CD14-positive monocyte (primary cell): Measurements from ENCODE around the gene DRGX. TPM values are rescaled to one million over a fixed set of nuclear protein-coding genes. Genes with fewer than 3 reads are reported as not detected.

ENCODE experiments used
- DNase-seq, 3 donors: peaks; one replicate each; pipeline ENCODE4 v3.0.0-alpha.2; 2011 to 2022
- H2AFZ ChIP-seq: 2 replicates; pipeline ENCODE4 v1.6.0; 2012; ENCODE audit warnings: mild to moderate bottlenecking, low read depth, low read length, inconsistent platforms; ENCODE audit not compliant: insufficient read depth, poor library complexity, severe bottlenecking
- H3K27ac ChIP-seq, 2 donors: 1 replicate in 1 of 2; 2 replicates in 1 of 2; pipeline ENCODE4 v1.5.1; 2012 to 2013; ENCODE audit warnings: low read length in 2 of 2, control low read depth in 1 of 2, inconsistent platforms in 1 of 2, low read depth in 1 of 2, mild to moderate bottlenecking in 1 of 2
- H3K27me3 ChIP-seq, 2 donors: one replicate each; pipeline versions ENCODE4 v1.6.0 to v1.6.1; 2011 to 2013; ENCODE audit warnings: low read length in 2 of 2; ENCODE audit not compliant: control insufficient read depth in 2 of 2, insufficient read depth in 2 of 2
- H3K36me3 ChIP-seq, 2 donors: replicated peaks in 1 of 2; 1 replicate in 1 of 2; 2 replicates in 1 of 2; pipeline versions ENCODE4 v1.5.1 to v1.6.1; 2012 to 2013; ENCODE audit warnings: low read length in 2 of 2, control low read depth in 1 of 2, inconsistent platforms in 1 of 2, mild to moderate bottlenecking in 1 of 2; ENCODE audit not compliant: insufficient read depth in 2 of 2, control insufficient read depth in 1 of 2
- H3K4me1 ChIP-seq, 2 donors: 1 replicate in 1 of 2; 2 replicates in 1 of 2; pipeline versions ENCODE4 v1.5.1 to v1.6.1; 2012 to 2013; ENCODE audit warnings: low read length in 2 of 2, control low read depth in 1 of 2, inconsistent platforms in 1 of 2, mild to moderate bottlenecking in 1 of 2, moderate library complexity in 1 of 2; ENCODE audit not compliant: insufficient read depth in 2 of 2, control insufficient read depth in 1 of 2
- H3K4me2 ChIP-seq: replicated peaks from 2 replicates; pipeline ENCODE3; 2012; ENCODE audit warnings: low read length, moderate library complexity, mild to moderate bottlenecking; ENCODE audit not compliant: poor library complexity, severe bottlenecking; ENCODE audit errors: extremely low read depth
- H3K4me3 ChIP-seq, 3 experiments: fragments of 200-600 bp in 1 of 3; sonication (generic) in 1 of 3; replicated peaks in 1 of 3; 1 replicate in 2 of 3; 2 replicates in 1 of 3; pipeline ENCODE4 v1.5.1; 2011 to 2013; ENCODE audit warnings: low read length in 3 of 3, mild to moderate bottlenecking in 3 of 3, control low read depth in 2 of 3, low read depth in 2 of 3, inconsistent platforms in 1 of 3, moderate library complexity in 1 of 3
- H3K79me2 ChIP-seq: 2 replicates; pipeline ENCODE4 v1.6.0; 2012; ENCODE audit warnings: mild to moderate bottlenecking, control low read depth, inconsistent platforms, low read length, moderate library complexity; ENCODE audit not compliant: insufficient read depth
- H3K9ac ChIP-seq: 2 replicates; pipeline ENCODE4 v1.6.0; 2017; ENCODE audit warnings: low read length, mild to moderate bottlenecking; ENCODE audit not compliant: insufficient read depth, poor library complexity, severe bottlenecking
- H3K9me3 ChIP-seq, 2 donors: replicated peaks in 1 of 2; 1 replicate in 1 of 2; 2 replicates in 1 of 2; pipeline versions ENCODE4 v1.5.1 to v1.6.1; 2012 to 2013; ENCODE audit warnings: low read length in 2 of 2, control low read depth in 1 of 2; ENCODE audit not compliant: control insufficient read depth in 1 of 2, insufficient read depth in 1 of 2
- H4K20me1 ChIP-seq: 2 replicates; pipeline ENCODE4 v1.6.0; 2012; ENCODE audit warnings: mild to moderate bottlenecking, low read length, control low read depth, moderate library complexity; ENCODE audit not compliant: insufficient read depth
- H3K27ac Mint-ChIP-seq, 7 donors: one replicate each; pipeline ENCODE4 v1.8.0; 2020; ENCODE audit warnings: mild to moderate bottlenecking in 7 of 7, mixed read lengths in 7 of 7, moderate library complexity in 6 of 7, inconsistent platforms in 2 of 7
- H3K27me3 Mint-ChIP-seq, 3 donors: one replicate each; pipeline ENCODE4 v1.8.0; 2021 to 2022; ENCODE audit warnings: low read depth in 3 of 3, mild to moderate bottlenecking in 3 of 3, mixed read lengths in 3 of 3, moderate library complexity in 3 of 3, inconsistent platforms in 1 of 3
- H3K36me3 Mint-ChIP-seq, 2 donors: one replicate each; pipeline ENCODE4 v1.8.0; 2020; ENCODE audit warnings: mixed read lengths in 2 of 2, inconsistent platforms in 1 of 2, mild to moderate bottlenecking in 1 of 2
- H3K4me1 Mint-ChIP-seq: one replicate; pipeline ENCODE4 v1.8.0; 2020; ENCODE audit warnings: mild to moderate bottlenecking, mixed read lengths
- H3K4me3 Mint-ChIP-seq, 2 donors: one replicate each; pipeline ENCODE4 v1.8.0; 2020; ENCODE audit warnings: mild to moderate bottlenecking in 2 of 2, mixed read lengths in 2 of 2, moderate library complexity in 1 of 2
- H3K9me3 Mint-ChIP-seq, 7 donors: one replicate each; pipeline ENCODE4 v1.8.0; 2020 to 2022; ENCODE audit warnings: mixed read lengths in 7 of 7, mild to moderate bottlenecking in 6 of 7, moderate library complexity in 6 of 7, inconsistent platforms in 2 of 7
- WGBS: methylation state at CpG from one replicate; pipeline ENCODE4 v1.1.5; 2013; ENCODE audit warnings: missing lambda C conversion rate; ENCODE audit not compliant: insufficient coverage; 5-methylcytosine and 5-hydroxymethylcytosine counted together
- intact Hi-C, 2 donors: fragments of 100-400 bp; cut with micrococcal nuclease; formaldehyde crosslinking; loops; one replicate each; pipeline versions ENCODE4 v1.15.0 to v1.15.1; 2023
- polyA plus RNA-seq, 3 donors: library from polyadenylated mRNA; depleted of rRNA in 1 of 3; unstranded in 2 of 3; stranded (reverse) in 1 of 3; fragments of 300-500 nt in 2 of 3; fragments of >200 nt in 1 of 3; fragmentation: Illumina TruSeq in 2 of 3; gene quantifications; 1 replicate in 2 of 3; 2 replicates in 1 of 3; pipeline ENCODE4 v1.2.3, GENCODE V29; 2012 to 2021
- TF ChIP-seq, protein P1 (sequence below): fragments of 200-600 bp; IDR thresholded peaks from one replicate; pipeline ENCODE4 v1.8.0; 2022; ENCODE audit warnings: antibody characterized with exemption, mild to moderate bottlenecking

Gene DRGX
- polyA plus RNA-seq, 3 donors, result not detected

DNA sequence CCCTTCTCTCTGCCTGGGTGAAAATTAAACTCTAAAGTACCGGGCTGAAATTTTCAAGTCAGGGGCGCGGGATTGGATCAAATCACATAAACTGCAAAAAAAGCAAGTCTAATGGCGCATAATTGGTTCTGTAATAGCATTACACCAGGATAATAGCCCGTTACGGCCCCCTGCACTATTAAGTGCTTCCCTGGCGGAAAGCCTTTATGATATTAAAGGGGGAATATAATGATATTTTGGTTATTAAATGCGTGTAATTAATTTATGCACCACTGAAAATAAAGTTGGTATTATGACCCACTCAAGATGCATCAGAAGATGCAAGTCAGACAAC is 744 bp upstream of the DRGX start:
- Histone ChIP-seq H3K27me3 (peaks cover 80 to 94% of the 10 kb centered on the region in 2 donors), H3K4me1 (peaks cover 12 to 16% of the 10 kb centered on the region in 2 donors), H3K79me2 (no peaks in the 10 kb centered on the region), H3K4me2 (no peak overlapping the region), H3K9me3 (peaks cover 9 to 40% of the 10 kb centered on the region in 2 donors), H3K4me3 (no peak overlapping the region), H3K27ac (no peak overlapping the region), H2AFZ (no peak overlapping the region), H3K36me3 (no peaks in the 10 kb centered on the region), H3K9ac (no peak overlapping the region), H4K20me1 (no peaks in the 10 kb centered on the region)
- Mint-ChIP-seq H3K27me3 (peaks cover 81 to 98% (median 86%) of the 10 kb centered on the region in 3 donors), H3K4me1 (peaks cover 19% of the 10 kb centered on the region), H3K36me3 (peaks cover 0 to 4% of the 10 kb centered on the region in 2 donors), H3K4me3 (peak overlapping the region in 1 of 2 donors; percentile 80), H3K27ac (no peak overlapping the region), H3K9me3 (peaks cover 0 to 28% (median 9%) of the 10 kb centered on the region in 7 donors)
- DNase-seq, result no peak
- intact Hi-C loops, result no loop called here
- 0% methylated on average over 1 of the region's 8 CpGs for WGBS
- TF ChIP-seq, protein P1, sequence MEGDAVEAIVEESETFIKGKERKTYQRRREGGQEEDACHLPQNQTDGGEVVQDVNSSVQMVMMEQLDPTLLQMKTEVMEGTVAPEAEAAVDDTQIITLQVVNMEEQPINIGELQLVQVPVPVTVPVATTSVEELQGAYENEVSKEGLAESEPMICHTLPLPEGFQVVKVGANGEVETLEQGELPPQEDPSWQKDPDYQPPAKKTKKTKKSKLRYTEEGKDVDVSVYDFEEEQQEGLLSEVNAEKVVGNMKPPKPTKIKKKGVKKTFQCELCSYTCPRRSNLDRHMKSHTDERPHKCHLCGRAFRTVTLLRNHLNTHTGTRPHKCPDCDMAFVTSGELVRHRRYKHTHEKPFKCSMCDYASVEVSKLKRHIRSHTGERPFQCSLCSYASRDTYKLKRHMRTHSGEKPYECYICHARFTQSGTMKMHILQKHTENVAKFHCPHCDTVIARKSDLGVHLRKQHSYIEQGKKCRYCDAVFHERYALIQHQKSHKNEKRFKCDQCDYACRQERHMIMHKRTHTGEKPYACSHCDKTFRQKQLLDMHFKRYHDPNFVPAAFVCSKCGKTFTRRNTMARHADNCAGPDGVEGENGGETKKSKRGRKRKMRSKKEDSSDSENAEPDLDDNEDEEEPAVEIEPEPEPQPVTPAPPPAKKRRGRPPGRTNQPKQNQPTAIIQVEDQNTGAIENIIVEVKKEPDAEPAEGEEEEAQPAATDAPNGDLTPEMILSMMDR, result no peak

- no peaks in the 10 kb centered on the region for H3K79me2 ChIP-seq
- H3K4me1 Mint-ChIP-seq, result peaks cover 19% of the 10 kb centered on the region
These were observed 752 bp downstream of the DRGX start for GRCh38 chr10:49394933-49395740.

More at GRCh38 chr10:49394933-49395740, 752 bp downstream of the DRGX start:
- Histone ChIP-seq H3K4me3 (no peak overlapping the region), H3K27me3 (peaks cover 78 to 97% of the 10 kb centered on the region in 2 donors), H3K9ac (no peak overlapping the region), H3K4me2 (peak overlapping the region; percentile 9), H3K9me3 (peaks cover 9 to 40% of the 10 kb centered on the region in 2 donors), H3K4me1 (peaks cover 12 to 16% of the 10 kb centered on the region in 2 donors), H3K36me3 (no peaks in the 10 kb centered on the region), H2AFZ (no peak overlapping the region), H4K20me1 (no peaks in the 10 kb centered on the region), H3K27ac (no peak overlapping the region)
- peaks cover 0 to 24% (median 9%) of the 10 kb centered on the region in 7 donors for H3K9me3 Mint-ChIP-seq
- no peak overlapping the region for H3K27ac Mint-ChIP-seq
- peaks cover 0 to 4% of the 10 kb centered on the region in 2 donors for H3K36me3 Mint-ChIP-seq
- TF ChIP-seq, protein P1, result no peak
- DNase-seq, result no peak
- peaks cover 79 to 98% (median 87%) of the 10 kb centered on the region in 3 donors for H3K27me3 Mint-ChIP-seq
- intact Hi-C loops, result loop anchor here in 1 of 2 donors (5.0 kb wide), 1 partner anchor 73 kb away; no protein-coding TSS in a partner anchor
- peak overlapping the region in 1 of 2 donors; percentile 83 for H3K4me3 Mint-ChIP-seq
- 4% methylated on average over 62 of the region's 62 CpGs for WGBS
